Mesenteric fat pad (tissue), 1 donor: ENCODE measurements around the gene IL21. TPM values are rescaled to one million over a fixed set of nuclear protein-coding genes. Genes with fewer than 3 reads are reported as not detected.
"Not testable (repeated sequence)": the region's sequence is repeated elsewhere in the genome, so short reads cannot be mapped to it uniquely, and the experiment has no call there.

Experiments
- DNase-seq: peaks from one replicate; pipeline ENCODE4 v3.0.0-alpha.2; 2020; ENCODE audit warnings: low spot score
- total RNA-seq: library from RNA; stranded (reverse); fragmentation: NEBNext Ultra II Directional; extraction: Animal tissue kit (Norgen Biotek cat#: 25700); gene quantifications from one replicate; pipeline ENCODE4 v1.2.1, GENCODE V29; 2021
- donor health status: DM: yes; HTN: yes; CAD: no.

The IL21 gene
- total RNA-seq, 1 donor from 2014 or later, result not detected

DNA sequence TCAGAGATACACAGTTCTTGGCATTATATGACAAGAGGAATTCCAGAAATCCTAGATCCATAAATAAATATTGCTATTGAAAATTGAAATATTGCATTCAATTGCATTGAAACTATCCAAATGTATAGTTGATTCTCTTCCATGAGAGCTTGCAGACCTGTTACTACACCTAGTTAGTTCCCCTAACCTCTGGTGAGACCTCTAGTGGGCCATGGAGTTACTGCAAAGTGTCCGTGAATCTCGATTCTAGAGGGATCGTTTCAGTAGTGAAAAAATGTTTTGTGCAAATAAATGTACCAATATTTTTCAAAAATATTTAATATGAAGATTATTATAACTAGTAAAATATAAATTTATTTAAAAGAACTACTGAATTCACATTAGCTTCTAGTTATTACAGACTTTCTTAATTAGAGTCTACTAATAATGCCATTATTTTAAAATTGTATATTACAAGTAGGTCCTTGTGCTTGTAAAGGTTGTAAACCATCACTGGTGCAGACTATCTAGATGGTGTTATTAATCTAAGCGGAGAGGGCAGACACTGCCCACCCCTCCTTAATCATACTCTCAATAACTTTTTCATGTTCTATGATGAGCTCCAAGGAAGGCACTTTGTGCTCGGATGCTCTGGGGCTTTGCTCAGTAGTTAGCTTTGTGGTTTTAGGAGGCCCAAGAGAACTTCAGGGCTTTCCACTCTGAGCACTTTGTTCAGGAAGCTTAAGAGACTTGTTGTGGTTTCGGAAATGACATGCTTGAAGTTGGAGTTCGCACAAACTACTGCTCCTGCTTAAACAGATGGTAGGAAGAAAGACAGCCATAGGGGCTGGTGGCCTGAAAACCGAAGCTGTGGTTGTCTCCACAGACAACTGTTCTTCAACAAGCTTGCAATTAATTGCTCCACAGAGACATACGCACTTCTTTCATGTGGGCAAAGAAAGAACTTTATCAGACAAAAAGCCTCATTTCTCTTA lies 42.8 kb downstream of the IL21 start:
- DNase-seq, result no peak

DNA sequence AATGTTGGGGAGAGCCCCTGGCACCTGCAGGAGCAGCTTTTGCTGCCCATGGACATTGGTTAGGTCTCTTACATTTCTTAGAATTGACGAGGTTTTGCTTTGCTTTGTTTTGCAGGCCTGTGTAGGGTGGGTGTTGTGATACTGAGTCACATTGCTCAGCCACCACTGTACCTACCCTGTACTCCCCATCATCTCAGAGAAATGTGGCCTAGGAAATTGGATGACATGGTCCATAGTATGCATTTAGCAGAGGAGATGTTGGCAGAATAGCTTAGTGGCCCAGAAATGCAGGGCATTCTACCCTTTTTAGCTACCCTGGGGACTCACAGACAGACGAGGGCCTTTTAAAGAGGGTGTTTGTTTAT lies 43.7 kb downstream of the IL21 start:
- DNase-seq, result no peak

DNA sequence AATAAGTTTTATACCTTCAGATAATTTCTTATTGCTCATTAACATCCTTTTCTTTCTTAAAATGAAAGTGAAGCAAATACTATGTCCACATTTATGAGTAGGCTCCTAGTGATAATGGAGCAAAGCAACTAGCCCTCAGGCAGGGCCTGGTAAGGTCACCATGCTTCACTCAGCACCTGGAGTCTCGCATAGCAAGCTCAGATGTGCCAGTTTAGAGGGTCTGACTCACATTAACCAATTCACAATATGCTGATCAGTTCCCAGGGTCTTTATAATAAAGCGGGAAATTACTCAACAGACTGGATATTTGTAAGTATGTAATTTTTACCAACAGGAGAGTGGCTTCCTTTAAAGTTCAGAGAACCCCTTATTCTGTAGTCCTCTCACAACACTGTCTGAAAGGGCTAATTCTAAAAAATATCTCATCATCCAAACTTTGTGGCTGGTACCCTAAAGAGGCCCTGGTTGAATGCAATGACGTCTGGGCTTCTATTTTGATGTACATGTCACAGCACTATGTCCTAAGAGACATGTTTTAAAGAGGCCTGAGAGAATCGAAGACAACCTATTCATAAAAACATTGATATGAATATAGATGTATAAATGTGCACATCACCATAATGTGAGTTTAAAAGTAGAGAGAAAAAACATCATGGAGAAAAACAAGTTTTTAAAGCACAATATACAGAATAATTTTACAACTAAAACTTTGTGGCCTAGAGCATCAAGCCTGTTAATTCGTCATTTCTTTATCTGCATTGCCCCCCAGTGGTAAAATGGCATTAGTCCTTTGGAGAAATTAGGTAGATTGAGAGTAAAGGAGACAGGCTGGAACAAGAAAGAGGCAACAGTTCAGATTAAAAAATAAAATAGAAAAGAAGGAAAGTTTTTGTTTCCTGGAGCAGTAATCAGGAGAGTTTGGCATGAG lies 44.3 kb downstream of the IL21 start:
- no peak for DNase-seq

DNA sequence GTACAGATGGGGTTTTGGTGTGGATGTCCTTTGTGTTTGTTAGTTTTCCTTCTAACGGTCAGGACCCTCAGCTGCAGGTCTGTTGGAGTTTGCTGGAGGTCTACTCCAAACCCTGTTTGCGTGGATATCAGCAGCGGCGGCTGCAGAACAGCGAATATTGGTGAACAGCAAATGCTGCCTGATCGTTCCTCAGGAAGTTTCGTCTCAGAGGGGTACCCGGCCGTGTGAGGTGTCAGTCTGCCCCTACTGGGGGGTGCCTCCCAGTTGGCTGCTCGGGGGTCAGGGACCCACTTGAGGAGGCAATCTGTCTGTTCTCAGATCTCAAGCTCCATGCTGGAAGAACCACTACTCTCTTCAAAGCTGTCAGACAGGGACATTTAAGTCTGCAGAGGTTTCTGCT lies 46.5 kb downstream of the IL21 start:
- not testable (repeated sequence) for DNase-seq

DNA sequence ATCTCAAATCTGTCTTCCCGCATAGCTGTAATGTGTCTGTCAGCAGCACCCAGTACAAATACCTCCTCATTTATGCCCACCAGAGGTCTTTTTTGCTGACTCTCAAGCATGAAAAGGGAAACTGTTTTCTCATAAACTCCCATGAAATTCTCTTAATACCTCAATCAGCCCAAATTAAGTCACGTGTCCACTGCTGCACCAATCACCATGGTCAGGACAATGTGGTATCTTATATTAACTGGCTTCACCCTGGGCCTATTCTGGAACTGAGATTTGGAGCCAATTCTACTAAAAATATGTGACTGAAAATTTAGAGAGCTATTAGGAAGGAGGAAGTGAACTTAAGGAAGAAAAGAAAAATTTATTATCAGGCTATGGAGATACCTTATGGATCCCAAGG lies 58.4 kb downstream of the IL21 start:
- no peak for DNase-seq

Other genes with a start within 250 kb of the IL21 start
- not detected for gene ADAD1, start 242.1 kb downstream of the IL21 start, total RNA-seq
- gene IL2, start 164.3 kb downstream of the IL21 start, total RNA-seq, result not detected
- gene BBS12, start 111.6 kb upstream of the IL21 start, total RNA-seq, result 1.9 TPM
- gene FGF2, start 205.8 kb upstream of the IL21 start, total RNA-seq, result 39.1 TPM